ENCODE data around the gene PPP1R15A.

The PPP1R15A gene

GRCh38 chr19:48837687-48838086 is 34.5 kb upstream of the PPP1R15A start:
- no peak for DNase-seq (ENCODE audit: low read depth in 1 of 2, low spot score in 1 of 2)
- H3K4me3 ChIP-seq (replicated peaks; ENCODE audit: insufficient read depth, low read length): no peak overlapping the region
- TF ChIP-seq CTCF (IDR thresholded peaks at IDR 0.05; ENCODE audit: insufficient read depth, low read length) (no peak), SPI1 (IDR thresholded peaks at IDR 0.05; ENCODE audit: borderline replicate concordance, low read depth) (no peak), GABPA (IDR thresholded peaks at IDR 0.05; ENCODE audit: low read depth) (no peak), POLR2AphosphoS5 (IDR thresholded peaks at IDR 0.05; ENCODE audit: low read depth) (no peak), REST (IDR thresholded peaks at IDR 0.05; ENCODE audit: insufficient replicate concordance, low read depth) (no peak)
- no peak overlapping the region for H3K27ac ChIP-seq (replicated peaks)
- no peaks in the 10 kb centered on the region for H3K27me3 ChIP-seq (ENCODE audit: insufficient read depth, poor library complexity, severe bottlenecking)

- H3K27ac ChIP-seq (replicated peaks): no peak overlapping the region
- TF ChIP-seq CTCF (IDR thresholded peaks at IDR 0.05; ENCODE audit: insufficient read depth, low read length) (no peak), GABPA (IDR thresholded peaks at IDR 0.05; ENCODE audit: low read depth) (no peak), SPI1 (IDR thresholded peaks at IDR 0.05; ENCODE audit: borderline replicate concordance, low read depth) (no peak), POLR2AphosphoS5 (IDR thresholded peaks at IDR 0.05; ENCODE audit: low read depth) (no peak), REST (IDR thresholded peaks at IDR 0.05; ENCODE audit: insufficient replicate concordance, low read depth) (no peak)
- no peak for DNase-seq (ENCODE audit: low read depth in 1 of 2, low spot score in 1 of 2)
- H3K4me3 ChIP-seq (replicated peaks; ENCODE audit: insufficient read depth, low read length): no peak overlapping the region
- H3K27me3 ChIP-seq (ENCODE audit: insufficient read depth, poor library complexity, severe bottlenecking): no peaks in the 10 kb centered on the region
Measured at GRCh38 chr19:48841047-48841446, 31.2 kb upstream of the PPP1R15A start.

DNA sequence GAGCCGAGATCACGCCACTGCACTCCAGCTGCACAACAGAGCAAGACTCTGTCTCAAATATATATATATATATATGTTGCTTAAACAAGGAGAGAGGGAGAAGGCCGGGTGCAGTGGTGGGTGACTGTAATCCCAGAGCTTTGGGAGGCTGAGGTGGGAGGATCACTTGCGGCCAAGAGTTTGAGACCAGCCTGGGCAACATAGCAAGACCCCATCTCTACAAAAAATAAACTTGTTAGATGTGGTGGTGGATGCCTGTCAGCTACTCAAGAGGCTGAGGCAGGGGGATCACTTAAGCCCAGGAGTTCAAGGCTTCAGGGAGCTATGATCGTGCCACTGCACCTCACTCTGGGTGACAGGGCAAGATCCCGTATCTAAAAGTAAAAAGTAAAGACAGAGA is 30.6 kb upstream of the PPP1R15A start:
- H3K27ac ChIP-seq (replicated peaks): no peak overlapping the region
- H3K4me3 ChIP-seq (replicated peaks; ENCODE audit: insufficient read depth, low read length): no peak overlapping the region
- H3K27me3 ChIP-seq (ENCODE audit: insufficient read depth, poor library complexity, severe bottlenecking): no peaks in the 10 kb centered on the region
- no peak for DNase-seq (ENCODE audit: low read depth in 1 of 2, low spot score in 1 of 2)
- no peak for TF ChIP-seq REST (IDR thresholded peaks at IDR 0.05; ENCODE audit: insufficient replicate concordance, low read depth)
- no peak for TF ChIP-seq CTCF (IDR thresholded peaks at IDR 0.05; ENCODE audit: insufficient read depth, low read length)
- TF ChIP-seq POLR2AphosphoS5 (IDR thresholded peaks at IDR 0.05; ENCODE audit: low read depth): no peak
- no peak for TF ChIP-seq GABPA (IDR thresholded peaks at IDR 0.05; ENCODE audit: low read depth)
- TF ChIP-seq SPI1 (IDR thresholded peaks at IDR 0.05; ENCODE audit: borderline replicate concordance, low read depth): no peak
